Stimulated activated CD8-positive, alpha-beta memory T cell treated with anti-CD3 and anti-CD28 coated beads, Interleukin-7, amount 100 ng/mL, for 1 hour (primary cell): ENCODE measurements around the gene PLN.

ENCODE experiments used
- DNase-seq, 2 donors: peaks; one replicate each; pipeline ENCODE4 v3.0.0-alpha.2; 2020; ENCODE audit warnings: low read depth in 2 of 2

PLN gene

DNA sequence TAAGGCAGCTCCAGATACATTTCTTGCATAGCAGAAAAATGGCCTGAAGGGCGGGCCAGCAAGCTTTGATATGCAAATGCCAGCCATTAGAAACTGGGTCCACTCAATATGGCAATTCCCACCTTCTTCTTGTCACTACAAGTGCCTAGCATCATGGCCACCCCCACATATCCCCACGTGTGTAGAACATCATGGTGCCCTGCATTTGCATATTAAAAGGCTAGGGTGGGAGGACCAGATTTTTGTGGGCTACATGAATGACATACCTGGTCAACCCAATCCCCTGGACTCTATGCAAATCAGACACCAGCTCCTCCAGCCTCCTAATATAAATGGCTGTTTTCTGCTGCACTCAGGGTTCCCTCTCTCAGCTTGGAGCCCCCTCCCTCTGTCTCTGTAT lies 31.7 kb downstream of the PLN start:
- DNase-seq = no peak

DNA sequence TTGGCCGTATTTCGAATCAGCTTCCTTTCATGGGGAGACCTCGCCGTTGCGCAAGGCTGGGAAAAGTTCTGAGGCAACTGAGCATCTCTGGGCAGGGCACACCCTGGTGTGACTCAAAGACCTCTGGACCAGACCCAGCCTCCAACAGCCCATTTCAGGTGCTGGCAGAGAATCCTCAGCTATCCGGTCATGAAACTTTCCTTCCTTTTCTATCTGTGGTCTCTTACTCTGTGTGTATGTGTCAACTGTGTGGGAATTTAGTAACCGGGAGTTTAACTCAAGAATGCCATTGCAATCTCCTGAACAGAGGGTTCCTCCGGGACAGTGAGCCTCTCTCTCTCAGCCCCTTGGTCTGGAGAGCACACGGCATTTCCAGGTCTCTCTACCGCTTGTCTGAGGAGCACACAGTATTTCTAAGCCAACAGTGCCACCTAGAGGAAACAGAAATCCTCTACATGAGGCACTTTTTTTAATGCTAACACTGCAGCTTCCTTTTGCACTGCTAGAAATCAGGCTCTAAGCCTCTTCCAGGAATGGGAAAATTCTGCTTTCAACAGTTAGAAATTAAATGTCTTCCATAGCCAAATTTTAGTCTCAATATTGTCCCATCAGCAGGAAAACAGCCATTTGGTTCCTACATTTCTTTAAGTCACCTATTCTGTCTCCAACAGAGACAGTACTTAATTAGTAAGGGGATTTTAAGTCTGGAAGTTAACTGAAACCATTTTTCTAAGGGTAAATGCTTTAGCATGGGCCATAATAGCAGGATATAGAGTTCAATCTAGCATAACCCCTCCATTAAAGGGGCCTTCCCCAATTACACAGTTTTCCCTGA lies 32.7 kb downstream of the PLN start:
- no peak for DNase-seq

DNA sequence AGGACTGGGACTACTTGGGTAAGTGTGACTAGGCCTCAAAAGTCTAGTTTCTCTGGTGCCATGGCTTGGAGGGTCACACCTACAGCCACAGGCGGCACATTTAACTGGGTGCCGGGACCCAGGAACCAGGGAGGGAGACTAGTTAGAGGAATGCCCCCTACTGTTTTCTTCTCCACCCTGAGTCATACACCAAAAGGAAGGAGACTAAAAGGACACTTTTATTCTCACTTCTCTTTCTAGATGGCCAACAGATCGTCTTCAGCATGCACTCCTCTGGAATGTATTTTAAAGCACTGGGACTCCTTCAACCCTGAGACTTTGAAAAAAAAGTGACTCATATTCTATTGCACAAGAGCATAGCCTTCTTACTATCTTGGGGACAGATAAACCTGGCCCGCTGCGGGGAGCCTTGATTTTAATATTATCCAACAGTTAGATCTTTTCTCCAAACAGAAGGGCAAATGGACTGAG lies 33.4 kb downstream of the PLN start:
- DNase-seq = no peak

DNA sequence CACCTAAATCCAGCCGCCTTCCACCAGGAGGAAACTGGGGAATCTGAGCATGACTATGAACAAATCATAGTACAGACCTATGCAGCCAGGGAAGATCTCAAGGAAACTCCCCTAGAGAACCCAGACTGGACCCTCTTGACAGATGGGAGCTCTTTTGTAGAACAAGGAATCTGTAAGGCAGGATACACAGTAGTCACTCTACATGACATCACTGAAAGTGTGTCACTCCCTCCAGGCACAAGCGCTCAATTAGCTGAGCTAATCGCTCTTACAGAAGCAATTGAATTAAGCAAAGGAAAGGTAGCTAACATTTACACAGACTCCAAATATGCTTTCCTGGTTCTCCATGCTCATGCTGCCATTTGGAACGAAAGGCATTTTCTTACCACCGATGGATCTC lies 36.8 kb downstream of the PLN start:
- no peak for DNase-seq

DNA sequence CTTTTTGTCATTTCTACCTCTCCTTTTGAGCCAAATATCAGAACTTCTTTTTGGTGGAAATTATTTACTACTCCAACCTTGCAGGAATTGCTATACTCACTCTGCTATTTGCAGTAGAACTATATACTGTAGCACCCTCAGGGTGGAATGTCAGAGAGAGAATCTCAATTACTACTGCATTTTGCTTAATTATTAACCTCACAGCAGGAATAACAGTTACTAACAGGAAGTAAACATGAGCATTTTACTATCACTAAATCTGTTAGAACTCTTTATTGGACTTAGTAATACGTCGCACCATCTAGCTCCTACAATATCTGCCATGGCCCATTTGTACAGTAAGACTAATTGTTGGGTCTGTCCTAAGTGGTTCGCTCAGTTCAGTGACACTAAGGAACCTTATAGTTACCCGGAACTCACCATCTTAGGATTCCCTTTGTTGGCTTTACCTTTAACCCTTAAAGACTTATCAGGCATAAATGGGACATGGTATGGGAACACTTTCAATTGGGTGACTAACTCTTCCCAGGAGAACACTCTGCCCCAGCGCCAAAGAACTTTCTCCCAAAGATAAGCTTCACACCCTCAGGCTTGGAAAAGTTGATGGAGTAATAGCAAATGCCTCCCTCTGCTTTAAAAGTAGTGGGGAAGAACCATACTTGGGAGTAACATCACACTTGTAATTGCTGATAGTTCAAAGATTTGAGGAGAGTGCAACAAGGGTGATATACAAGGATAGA lies 38.8 kb downstream of the PLN start:
- DNase-seq = no peak

DNA sequence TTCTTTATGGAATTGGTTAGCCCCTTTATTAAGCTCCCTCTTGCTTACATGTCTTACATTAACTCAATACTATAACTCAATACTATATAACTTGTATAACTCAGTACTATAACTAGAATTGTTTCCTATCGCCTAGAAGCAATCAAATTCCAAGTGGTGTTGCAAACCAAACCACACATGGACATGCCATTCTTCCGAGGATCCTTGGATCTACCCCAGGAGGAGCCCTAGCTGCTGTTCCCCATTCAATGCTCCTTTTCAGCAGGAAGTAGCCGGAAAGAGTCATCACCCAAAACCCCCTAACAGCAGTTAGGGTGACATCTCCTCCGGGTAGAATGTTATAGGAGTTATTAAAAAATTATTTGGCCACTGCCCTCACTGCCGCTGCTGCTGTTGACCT lies 40.5 kb downstream of the PLN start:
- DNase-seq = no peak

DNA sequence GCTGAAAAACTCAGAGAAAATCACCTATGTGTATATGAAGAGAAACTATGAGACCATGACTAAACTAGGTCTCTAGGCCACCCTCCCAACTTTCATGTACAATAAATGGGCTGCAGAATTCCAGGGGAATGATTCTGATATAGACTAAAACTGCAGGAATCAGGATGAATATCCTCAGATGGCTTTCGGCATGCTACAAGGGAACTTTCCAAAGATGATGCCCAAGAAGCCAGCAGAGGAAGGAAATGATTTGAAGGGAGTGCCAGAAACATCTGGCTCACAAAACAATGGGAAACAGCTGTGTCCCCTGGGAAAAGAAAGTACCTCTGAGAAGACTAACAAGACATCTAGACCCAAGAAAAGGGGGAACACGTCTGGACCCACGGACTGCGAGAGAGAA lies 41.1 kb downstream of the PLN start:
- DNase-seq = no peak

DNA sequence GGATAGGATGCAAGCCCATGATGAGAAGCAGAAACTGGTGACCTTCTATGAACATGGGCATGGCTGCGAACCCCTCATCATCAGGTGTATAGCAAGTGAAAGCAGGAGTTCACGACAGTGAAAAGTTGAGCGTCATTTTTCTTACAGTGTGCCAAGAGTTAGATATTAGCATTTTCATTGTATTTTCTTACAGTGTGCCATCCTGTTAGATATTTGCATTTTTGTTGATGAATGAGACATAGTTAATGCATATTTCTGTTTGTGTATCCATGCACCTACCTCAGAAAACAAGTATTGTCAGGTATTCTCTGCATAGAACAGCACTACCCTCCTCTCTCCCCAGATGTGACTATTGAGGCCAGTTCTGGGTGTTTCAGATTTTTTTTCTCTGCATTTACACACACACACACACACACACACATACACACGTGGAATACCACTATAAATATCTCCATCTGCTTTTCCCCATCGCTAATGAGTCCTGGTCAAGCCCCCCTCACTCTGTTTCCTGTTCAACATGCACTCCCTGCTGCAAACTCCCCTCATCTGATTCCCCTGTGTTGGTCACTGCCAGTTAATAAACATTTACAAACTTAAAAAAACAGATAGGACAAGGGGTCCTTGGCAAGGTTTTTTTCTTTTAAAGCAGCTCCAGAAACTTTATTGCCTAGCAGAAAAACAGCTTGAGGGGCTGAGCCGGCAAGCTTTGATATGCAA lies 41.7 kb downstream of the PLN start:
- DNase-seq = no peak

DNA sequence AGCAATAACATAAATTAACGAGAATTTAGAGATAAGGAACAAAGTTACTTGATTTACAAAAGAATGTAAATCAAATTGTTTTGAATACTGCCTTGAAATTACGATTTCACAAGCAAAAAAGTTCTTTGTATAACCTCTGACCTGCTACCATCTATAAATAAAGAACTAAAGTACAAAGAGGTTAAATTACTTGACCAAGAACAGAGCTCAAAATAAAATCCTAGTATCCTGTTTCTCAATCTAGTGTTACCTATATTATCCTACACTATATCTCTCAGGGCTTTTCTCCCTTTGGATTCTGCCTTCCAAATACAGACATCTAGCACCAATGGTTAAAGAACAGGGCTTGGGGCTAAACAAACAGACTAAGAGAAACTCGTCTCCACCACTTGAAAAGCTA lies 43.8 kb downstream of the PLN start:
- DNase-seq = no peak

DNA sequence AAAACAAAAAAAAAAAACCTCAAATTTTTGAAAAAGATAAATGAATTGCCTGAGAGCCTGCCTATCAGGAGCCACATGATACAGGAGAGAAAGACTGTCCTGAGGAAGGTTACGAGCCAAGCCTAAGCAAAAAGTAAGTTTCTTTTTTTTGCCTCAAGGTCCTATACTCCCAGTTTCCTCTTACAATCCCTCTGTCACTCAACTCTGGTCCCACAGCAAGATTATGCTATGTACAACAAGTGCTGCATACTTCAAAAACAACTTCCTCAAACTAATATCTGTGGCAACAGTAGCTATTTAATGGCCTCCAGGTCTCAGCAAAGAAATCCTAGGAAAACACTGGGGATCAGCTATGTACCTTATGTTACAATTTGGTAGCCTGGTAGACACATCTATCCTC lies 46.8 kb downstream of the PLN start:
- no peak for DNase-seq

DNA sequence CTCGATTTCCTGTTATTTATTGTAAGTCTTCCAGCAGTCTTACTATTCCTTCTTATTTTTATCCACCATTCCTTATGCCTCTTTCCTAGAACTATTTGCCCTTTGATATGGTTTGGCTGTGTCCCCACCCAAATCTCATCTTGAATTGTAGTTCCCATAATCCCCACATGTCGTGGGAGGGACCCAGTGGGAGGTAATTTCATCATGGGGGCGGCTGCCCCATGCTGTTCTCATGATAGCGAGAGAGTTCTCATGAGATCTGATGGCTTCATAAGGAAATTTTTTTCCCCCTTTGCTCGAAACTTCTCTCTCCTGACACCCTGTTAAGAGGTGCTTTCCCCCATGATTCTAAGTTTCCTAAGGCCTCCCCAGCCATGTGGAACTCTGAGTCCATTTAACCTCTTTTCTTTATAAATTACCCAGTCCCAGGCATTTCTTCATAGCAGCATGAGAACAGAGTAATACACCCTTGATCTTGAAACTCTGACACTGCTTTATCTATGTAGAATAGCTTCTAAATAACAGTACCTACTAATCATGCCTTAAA lies 48.8 kb downstream of the PLN start:
- DNase-seq = no peak

DNA sequence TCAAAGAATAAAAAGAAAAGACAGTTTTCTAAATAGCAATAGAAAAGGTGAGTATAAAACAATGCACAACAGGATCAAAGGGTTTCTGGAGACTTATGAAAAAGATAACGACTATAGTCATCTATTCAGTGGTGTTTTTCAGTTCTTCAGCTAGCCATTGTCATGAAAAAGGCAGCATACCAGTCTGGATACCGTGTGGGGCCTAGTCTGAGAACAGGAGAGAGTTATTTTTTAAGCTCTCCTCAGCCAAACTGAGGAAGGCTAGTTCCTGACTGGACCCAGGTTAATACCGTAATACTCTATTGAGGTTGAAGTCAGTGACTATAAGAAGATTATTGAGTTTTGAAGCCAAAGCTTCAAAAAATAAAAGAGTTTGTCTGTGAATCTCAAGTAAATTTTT lies 49.5 kb downstream of the PLN start:
- DNase-seq = no peak

DNA sequence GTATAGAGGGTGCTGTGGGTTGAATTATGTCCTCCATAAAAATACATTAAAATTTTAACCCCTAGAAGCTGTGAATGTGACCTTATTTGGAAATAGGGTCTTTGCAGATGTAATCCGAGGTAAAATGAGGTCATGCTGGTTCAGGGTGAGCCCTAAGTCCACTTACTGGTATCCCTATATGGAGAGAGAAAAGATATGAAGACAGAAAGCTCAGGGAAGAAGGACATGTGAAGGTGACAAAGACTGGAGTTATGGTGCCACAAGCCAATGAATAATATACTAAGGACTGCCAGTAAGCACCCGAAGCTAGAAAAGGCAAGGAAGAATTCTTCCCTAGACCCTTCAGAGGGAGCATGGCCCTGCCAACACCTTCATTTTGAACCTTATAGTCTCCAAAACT lies 50.2 kb downstream of the PLN start:
- DNase-seq = no peak

DNA sequence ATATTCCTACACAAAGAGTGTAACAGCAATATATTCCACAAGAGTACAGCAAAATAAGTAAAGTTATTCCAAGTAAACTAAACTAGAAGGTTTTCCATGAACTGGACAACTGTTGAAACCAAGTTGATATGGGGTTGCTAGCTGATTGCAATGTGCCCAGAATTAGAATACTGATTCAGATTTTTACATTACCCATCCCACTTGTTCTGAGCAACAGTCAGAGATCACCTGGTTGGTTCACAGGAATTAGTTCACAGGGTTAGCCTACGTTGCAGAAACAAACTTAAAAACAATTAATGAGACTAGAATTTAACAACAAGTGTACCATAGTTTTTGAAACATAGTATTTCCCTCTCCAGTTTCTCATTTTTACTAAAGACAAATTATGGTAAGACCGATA lies 54.2 kb downstream of the PLN start:
- no peak for DNase-seq

DNA sequence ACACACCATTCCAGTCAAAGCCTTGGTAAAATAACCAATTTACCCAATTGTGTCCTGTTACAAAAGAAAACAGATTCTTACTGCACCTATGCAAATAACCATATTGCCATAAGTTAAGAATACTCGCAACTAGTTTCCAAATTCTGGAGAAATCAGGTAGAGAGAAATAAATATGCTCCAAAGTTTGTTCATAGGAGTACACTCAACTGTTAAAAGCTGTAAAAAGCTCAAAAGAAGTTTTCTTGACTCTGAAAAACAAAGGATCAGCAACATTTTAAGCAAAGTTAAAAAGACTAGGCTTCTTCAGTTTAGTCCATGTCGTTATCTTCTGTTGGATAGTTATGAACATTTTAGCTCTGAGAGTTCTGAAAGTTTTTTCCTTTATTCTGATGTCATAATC lies 55.3 kb downstream of the PLN start:
- DNase-seq = no peak

DNA sequence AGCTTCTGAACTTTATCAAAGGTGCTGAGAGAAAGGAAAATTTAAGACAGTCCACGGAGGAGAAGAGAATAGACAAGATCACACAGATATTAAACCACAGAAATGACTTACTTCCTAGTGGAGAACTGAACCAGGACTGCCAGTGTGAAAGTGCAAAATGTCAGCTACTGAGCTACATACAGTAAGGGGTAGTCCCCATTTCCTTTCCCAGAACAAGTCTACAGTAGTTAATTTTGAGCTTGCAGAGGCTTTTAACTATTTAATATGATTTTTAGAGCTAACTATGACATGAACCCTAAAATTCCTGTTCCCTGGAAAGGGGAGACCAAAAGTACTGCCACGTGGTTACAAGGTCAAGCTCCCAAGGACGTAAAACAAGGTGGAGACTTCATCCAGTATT lies 58.2 kb downstream of the PLN start:
- no peak for DNase-seq

DNA sequence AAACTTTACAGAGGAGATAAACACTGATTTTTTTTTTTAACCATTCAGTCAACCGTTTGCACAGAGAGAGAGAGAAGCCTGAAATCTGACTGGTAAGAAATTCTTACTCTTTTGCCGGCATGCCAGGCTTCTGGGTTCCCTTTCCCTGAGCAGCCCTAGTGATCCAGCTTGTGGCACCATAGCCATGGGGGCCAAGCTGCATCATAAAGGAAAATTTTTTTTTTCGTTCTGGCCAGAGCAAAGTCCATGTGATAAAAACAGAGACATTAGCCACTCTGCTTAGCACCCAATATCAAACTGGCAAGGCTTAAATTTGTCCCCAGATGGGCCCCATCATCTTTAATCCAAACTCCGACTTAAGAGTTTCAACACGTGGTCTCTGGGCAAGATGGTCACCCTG lies 58.8 kb downstream of the PLN start:
- DNase-seq = no peak
